NCI-H1417 treated with DMSO at 0.1 percent for 48 hours (cell line): ENCODE results near the gene TGFBI.

Experiments used
- DNase-seq: peaks from one replicate; lab custom pipeline; 2025; lab: John Stamatoyannopoulos, UW

The TGFBI gene

DNA sequence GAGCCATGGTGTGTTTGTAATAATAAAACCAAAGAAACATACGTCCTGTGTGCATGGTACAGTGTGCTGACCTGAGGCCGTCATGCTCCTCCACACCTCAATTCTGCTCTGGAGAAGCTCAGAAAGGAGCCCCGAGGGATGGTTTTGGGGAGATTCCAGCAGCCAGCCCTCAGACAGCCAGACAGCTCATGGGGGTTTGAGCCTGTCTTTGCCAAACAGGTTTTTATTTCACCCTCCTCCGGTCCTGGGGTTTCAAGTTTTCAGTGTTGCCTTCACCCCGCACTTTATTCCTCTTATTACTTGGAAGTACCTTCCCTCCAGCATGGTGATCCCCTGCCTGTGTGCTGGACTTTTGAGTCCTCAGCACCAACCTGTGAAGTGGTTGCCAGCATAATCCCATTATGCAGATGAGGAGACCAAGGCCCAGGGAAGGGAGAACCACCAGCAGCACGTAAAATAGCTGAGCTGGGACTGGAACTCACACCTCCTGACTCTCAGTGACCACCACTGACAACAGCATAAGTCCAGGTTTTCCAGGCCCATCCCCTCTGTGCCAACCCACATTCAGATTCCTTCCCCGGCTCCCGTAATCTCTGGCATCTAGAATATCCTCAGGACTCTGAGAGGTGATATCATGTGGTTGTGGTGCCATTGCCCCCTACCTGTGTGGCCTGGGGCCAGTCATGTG is 35.1 kb downstream of the TGFBI start:
- no peak for DNase-seq

DNA sequence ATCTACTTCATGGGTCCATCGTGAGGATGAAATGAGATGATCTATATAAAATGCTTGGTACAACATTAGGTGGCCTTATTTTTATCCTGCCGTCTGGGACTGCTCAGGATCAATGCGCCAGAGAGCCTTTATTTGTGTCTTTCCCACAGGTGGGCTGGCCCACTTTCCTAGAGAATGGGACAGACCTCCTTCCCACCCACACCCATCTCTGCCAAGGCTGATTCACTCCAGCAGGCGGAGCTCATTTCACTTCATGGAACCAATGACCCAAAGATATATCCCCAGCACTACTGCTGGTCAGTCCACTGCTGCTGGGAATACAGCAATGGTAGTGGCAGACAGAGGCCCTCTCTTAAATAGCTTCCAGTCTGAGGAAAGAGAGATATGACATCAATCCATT is 35.7 kb downstream of the TGFBI start:
- DNase-seq, result no peak

DNA sequence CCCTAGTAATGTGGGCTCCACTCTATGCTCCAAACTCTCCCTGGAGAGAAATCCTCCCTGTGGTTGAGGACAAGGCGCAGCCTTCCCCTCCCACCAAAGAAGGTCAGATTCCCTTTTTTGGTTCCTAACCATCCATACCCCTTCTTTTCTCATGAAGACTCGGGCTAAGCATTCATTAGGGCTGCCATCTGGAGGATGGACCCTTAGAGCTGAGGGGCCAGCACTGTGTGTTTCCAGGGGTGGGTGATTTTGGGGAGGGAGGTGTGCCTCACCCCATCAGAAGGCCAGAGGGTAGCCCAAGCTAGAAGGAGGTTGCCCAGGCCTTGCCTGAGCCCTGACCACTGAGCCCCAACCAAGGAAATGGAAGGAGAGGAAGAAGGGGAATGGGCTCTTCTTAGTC is 36.8 kb downstream of the TGFBI start:
- DNase-seq, result no peak

DNA sequence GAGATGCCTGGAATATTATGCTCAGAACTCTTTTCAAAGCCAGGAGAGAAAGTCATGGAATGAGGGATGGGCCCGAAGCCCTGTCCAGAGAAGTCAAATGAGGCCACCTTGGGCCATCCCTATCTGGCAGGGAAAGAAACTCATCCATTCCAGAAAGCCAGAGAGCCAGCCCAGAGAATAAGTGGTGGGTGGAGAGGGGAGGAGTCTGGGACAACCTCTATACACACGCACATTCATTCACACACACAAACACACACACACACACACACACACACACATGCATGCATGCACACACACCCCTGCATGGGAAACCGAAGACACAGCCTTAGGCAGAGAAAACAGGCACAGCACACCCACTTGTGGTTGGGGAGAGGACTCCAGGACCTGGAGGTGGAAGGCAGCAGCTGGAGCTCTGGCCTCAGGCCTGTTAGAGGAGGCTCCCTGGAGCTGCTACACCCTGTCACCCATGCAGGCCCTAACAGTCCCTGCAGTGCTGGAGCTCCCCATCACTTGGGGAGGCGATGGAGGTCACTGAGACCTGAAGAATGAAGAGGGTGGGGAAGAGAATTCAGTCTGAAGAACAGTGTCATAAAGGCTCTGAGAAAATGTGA is 38.0 kb downstream of the TGFBI start:
- DNase-seq, result no peak

DNA sequence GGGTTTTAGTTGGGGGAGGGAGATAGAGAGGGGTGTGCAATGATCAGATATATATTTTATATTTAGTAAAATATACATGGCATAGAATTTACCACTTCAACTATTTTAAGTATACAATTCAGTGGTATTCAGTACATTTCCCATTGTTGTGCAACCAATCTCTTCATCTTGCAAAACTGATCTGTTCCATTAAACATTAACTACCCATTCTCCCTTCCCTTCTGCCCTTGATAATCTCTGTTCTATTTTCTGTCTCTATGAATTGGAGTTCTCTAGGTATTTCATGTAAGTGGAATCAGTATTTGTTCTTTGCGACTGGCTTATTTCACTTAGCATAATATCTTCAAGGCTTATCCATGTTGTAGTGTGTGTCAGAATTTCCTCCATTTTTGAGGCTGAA is 38.6 kb downstream of the TGFBI start:
- no peak for DNase-seq

DNA sequence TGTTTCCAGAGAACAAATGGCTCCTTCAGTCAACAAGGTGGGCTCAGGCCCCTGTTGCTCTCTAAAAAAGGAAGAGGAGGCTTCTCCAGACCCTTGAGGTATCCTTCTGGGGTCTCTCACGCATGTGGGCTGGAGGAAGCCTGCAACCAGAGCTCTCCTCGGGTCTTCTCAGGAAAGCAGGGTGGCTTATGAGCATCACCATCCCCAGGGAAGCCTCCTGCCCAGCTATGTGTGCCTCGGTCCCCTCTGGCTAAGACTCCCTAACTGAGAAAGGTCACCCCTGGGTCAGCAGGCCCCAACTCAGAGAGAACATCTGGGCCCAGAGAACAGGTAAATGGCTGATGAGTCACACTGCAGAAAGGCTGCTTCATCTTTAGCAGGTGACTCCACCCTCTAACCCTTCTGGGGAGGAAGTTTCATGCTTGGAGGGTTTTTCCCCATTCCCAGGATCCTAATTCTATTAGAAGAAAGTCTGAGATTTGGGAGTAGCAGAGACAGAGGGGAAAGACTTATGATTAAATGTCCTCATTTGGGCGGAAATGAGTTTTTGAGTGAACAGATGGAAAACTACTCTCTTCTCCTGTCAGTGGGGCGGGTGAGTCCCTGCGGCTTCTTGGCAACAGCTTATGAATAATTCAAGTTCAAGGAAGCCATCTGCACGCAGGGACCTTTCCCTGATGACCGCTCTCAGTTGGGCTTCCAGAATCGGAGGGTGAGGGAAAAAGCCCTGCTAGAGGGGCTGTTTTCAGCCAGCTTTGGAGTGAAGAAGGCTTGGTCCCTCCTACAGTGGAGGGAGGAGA is 41.9 kb downstream of the TGFBI start:
- no peak for DNase-seq

DNA sequence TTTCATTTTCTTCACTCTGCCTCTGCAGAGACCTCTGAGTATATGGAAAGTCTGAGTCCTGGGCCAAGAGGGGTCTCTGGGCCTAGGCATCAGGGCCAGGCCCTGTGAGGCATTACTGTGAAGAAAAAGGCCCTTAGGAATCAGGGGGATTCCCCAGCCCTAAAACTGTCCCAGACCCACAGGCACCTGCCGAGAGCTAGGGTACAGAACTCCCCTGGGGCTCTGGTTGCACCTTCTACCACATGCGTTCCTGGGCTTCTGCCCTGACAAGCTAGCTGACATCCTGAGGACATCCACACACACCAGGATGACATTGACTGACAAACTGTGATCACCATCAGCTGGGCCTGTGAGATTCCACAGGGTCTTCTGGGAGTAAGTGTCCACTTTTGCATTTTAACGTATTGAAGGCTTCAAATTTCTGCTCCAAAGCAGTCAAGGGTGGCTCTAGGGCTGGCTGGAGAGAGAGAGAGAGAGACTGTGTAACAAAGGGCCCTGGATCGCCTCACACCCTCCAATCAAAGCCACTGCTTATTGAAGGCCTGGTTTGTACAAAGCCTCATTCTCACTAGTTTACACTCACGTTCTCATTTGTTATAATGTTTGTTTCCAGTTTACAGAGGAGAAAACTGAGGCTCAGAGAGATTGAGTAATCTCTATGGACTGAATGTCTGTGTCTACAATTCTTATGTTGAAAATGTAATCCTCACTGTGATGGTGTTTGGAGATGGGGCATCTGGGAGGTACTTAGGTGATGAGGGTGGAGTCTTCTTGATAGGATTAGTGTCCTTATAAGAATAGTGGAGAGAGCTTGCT is 45.1 kb downstream of the TGFBI start:
- no peak for DNase-seq

DNA sequence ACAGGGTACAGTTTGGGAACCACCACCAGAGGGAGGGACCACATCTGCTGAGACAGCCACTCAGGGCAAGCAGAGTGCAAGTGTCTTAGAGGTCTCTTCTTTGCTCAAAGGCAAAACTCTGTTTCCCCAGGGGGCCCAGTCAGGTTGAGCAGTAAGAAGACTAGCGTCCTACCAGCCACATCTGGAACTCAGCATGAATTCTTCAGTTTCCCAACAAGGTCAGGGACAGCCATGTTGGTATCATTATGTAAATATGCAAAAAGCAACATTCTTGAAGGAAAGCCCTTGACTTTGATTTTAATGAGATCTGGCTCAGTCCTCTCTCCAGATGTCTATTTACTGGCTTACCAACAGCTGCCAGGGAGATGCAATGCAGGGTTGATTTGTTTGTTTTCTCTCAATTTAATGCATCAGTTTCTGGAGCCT is 46.7 kb downstream of the TGFBI start:
- DNase-seq, result no peak

DNA sequence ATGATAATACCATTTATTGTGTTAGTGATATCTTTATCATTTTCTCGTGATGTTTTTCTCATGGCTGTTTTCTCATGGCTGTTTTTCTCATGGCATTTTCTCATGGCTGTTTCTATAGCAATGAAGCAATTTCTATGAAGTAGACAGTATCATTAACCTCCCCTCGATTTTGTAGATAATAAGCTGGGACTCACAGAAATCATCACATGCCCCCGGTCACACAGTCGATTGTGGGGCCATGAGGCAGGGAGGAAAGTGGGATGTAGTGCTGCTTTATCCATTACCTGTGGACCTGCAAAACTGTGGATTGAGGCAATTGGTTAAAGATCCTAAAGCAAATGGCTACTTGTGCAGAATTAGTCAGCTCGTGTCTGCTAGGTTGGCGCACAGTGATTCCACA is 47.3 kb downstream of the TGFBI start:
- DNase-seq, result no peak

DNA sequence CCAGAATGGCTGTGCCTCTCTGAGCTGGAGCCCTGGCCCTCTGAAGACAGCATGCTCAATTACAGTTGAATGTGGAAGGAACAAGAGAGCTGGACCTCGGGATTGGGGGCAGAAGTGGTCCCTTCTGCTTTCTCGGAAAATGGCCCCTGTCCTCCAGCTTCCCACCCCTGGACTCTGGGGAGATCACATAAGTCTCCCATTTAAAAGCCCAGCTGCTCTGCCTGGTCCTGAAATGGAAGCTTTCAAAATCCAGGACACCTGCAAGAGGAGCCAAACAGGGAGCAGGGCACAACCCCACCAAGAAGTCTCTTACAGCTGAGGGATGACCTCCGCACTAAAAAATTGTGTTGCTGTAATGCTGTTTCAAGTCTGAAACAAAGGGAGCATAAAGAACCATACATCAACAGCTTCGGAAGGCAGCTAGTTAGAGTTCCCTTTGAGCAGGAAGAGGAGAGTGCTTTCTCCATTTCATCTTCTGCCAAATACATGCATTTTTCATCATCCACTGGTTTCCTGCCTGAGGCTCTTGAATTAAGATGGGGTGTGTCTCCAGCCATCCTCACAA is 48.2 kb downstream of the TGFBI start:
- DNase-seq, result no peak

DNA sequence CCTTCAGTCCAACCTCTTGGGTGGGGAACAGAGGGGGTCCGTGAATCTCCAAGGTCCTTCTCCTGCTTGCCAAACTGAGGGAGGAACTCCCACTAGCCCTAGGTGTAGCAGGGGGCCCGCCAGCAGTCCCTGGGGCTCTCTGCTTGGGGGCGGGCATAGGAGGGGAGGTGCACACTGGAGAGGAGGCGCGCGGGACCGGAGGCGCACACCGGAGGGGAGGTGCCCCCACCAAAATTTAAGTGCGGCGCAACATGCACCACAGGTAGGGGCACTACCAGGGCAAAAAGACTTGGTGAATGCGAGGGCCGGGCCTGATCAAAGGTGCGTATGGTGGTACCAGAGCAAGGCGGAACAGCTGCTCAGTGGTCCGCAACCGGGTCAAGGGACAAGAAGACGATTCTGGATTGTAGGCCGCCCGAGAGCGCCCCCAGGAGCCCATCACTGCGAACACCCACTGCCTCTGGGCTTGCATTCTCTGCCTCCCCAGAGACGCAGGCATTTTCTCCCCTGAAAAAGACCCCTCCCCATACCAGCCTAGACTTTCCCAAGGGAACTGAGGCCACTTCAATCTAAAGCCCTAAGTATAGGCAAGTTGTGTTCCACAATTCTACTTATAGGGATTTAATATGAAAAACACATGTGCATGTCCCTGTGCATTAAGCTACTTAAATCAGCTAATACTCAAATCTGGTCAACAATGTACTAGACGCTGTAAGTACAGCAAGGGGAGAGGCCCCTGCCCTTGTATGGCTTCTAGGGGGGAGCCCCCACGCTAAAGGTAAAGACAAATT is 50.6 kb downstream of the TGFBI start:
- no peak for DNase-seq

DNA sequence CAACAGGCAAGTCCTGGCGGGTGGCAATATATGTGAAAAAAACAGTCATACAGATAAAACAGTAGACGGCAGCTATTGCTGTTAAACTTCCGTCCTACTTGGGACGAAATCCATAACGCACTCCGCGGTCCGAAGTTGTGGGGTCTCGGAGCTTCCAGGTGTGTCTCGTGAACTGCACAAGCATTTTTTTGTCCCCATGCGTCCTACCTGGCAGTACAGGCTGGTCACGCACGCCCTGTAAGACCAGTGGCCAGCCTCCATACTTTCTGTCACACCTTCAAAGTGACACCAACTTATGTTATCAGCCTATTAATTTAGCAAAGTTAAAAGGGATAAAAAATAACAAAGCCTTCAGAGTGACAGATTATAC is 51.3 kb downstream of the TGFBI start:
- no peak for DNase-seq

DNA sequence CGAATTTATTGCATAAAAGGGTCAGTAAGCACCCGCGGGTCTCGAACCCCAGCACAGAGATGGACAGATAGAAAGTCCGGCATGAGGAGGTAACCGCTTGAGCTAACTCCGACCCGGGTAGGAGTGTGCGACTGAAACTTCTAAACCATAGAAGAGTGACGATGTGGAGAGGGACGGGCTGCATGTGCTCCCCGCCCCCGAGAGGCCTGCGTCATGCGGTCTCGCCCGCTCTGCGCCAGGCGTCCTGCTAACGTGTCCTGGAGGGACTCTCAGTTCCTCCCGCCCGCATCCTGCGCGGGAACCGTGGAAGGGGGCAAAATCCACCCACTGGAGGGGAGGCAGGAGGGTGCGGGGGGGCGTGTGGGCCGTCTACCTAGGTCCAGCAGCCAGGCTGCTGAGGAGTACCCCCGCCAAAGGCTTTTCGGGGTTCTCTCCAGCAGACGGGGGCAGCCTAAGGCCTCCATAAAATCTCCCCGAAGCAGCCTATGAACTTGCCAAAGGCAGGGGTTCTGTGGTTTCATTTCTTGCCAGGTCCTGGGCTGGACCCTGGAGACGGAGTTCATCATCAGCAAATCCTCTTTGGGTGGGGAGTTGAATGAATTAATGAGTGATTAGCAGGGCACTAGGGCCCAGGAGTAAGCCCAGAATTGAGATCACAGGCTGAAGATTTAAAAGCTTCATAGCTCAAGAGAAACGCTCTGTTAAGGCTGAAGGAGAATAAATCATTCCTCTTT is 51.9 kb downstream of the TGFBI start:
- no peak for DNase-seq

DNA sequence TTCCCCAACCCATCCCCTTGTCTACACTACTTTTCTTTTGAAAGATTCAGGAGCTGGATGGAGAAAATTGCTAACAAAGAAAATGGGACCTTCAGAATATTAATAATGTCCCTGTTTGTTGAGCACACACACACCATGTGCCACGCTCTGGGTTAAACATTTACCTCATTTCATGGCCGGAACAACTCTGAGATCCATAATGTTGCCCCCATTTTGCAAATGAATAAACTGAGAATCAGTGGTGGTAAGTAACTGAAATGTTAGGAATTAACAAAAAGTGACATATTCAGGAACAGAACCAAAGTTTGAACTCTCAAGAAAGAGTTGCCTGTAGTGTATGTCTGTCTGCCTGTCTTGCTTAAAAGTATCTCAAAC is 52.4 kb downstream of the TGFBI start:
- no peak for DNase-seq

DNA sequence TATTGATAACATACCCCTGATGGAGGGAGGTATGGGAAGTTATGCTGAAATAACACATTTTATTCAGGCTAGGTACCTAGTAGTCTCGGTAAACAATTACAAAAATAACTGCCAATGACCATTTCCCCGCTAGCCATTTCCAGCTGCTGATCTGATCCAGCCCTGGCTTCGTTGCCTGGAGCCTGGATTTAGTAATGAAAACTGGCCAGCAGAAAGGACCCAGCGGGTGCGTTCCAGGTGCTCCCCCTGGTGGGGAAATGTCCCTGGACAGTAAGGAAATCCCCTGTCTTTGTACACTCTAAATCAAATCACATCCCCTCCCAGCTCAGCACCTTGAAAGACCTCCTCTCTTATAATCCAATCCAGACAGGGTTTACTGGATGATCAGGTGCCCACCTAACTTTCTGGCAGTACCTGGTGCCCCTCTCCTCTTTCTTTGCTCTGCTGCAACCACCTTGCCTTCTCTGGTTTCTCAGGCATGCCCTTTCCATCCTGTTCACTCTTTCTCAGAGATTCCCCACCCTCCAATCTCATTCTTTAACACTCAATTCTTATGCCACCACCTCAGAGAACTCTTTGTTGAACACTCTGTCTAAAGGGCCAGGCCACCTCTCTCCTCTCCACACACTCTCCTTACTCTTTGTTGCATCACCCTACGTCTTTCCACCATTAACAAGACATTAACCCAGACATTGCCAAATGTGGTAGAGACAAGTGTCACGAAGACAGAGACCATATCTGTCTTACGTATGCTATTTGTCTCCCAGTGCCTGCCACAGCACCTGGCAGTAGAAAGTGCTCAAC is 53.8 kb downstream of the TGFBI start:
- DNase-seq, result no peak

DNA sequence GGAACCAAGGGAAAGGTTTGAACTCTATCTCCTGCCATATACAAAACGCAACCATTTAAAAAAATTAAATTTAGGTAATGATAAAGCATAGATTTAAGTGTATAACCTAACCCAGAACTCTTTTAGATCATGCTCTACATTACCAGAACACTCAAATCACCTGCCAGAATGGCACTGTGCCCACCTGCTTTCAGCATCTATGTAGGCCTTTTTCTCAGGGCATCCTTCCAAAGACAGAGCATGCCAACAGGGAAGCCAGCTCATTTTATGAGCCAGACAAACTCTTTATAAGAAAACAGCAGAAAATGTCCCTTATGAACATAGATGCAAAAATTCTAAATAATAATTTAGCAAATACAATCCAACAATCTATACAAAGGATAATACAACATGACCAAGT is 55.9 kb downstream of the TGFBI start:
- DNase-seq, result no peak

DNA sequence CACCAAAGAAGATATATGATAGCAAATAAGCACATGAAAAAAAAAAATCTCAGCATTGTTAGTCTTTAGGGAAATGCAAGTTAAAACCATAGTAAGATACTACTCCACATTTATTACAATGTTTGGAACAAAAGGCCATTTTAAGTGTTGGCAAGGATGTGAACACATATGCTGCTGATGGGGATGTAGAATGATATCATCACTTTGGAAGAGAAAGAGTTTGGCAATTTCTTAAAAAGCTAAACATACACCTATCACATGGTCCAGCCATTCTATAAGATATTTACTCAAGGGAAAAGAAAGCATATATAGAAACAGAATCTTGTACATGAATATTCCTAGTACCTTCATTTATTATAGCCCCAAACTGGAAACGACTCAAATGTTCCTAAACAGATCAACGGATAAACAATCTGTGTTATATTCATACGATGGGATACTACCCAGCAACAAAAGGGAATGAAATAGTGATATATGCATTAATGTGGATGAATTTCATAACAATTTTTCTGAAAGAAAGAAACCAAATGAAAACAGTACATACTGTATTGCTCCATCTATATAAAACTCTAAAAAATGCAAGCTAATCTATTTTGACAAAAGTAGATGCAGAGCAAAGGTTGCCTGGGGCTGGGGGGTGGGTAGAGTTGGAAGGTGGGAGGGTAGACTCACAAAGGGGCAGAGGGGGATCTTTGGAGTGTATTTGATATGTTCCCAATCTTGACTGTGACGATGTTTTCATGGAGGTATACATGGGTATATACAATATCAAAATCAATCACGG is 58.2 kb downstream of the TGFBI start:
- no peak for DNase-seq

DNA sequence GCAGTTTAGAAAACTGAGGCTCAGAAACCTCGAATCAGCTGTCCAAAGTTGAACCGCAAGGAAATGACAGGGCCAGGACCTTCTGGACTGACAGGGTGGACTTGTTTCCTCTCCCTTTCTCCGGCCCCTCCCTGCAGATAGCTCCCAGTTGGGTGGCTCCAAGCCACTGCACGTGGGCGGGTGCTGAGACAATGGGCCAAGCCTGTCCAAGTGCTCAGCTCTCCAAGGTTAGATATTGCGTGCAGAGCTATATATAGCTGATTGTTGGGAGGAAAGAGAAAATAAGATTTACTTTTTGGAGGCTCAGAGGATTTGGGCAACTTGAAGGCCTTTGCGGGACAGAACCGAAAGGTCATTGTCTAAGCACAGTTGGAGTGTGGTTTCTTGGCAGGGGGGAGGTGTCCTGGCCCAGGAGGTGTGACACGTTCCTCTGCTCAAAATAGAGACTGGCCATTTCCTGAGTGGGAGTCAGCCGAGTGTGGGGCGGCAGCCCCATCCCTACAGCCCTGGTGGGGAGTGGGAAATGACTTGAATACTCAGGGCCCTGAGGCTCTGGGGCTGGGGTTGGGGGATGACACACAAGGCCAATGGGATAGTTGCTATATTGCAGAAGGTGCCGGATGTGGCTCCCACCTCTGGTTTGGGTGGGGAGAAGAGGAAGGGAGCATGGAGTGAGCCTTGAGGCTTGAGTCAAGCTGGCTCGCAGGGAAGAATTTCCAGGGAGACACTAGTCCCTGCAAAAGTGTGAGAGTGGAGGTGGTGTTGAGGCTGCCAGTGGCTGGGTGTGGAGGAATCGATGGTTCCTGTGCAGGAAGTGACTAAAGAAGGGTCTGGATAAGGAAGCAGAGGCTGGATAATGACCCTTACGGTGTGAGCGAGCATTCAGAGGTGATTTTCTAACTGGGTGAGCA is 59.4 kb downstream of the TGFBI start:
- DNase-seq, result no peak
